Mesenchymal stem cell (in vitro differentiated cells and primary cell): ENCODE results near the gene CST8.

Experiments used
- DNase-seq: peaks from one replicate; pipeline ENCODE4 v3.0.0-alpha.2; 2013
- H2AFZ ChIP-seq: one replicate; pipeline ENCODE4 v1.6.1; 2013; ENCODE audit warnings: low read depth, mild to moderate bottlenecking, control low read depth, inconsistent platforms, low read length, moderate library complexity
- H2AK5ac ChIP-seq: 2 replicates; pipeline ENCODE4 v1.6.1; 2013; ENCODE audit warnings: low read length, moderate library complexity, mild to moderate bottlenecking, inconsistent platforms; ENCODE audit not compliant: severe bottlenecking
- H2BK120ac ChIP-seq: one replicate; pipeline ENCODE4 v1.6.1; 2013; ENCODE audit warnings: low read depth, mild to moderate bottlenecking, inconsistent platforms, low read length, moderate library complexity
- H2BK12ac ChIP-seq, 2 experiments: one replicate each; pipeline ENCODE4 v1.6.1; 2013; ENCODE audit warnings: inconsistent platforms in 2 of 2, low read length in 2 of 2, mild to moderate bottlenecking in 2 of 2, moderate library complexity in 2 of 2, control low read depth in 1 of 2
- H2BK15ac ChIP-seq: one replicate; pipeline ENCODE4 v1.6.1; 2013; ENCODE audit warnings: mild to moderate bottlenecking, low read depth, inconsistent platforms; ENCODE audit not compliant: poor library complexity, severe bottlenecking
- H2BK5ac ChIP-seq: 2 replicates; pipeline ENCODE4 v1.6.1; 2013; ENCODE audit warnings: low read depth, mild to moderate bottlenecking, low read length, control low read depth, inconsistent platforms; ENCODE audit not compliant: poor library complexity, severe bottlenecking
- H3K14ac ChIP-seq, 2 experiments: one replicate each; pipeline ENCODE4 v1.6.1; 2013; ENCODE audit warnings: inconsistent platforms in 2 of 2, low read length in 2 of 2, control low read depth in 1 of 2, mild to moderate bottlenecking in 1 of 2, moderate library complexity in 1 of 2
- H3K18ac ChIP-seq, 2 experiments: one replicate each; pipeline ENCODE4 v1.6.1; 2013; ENCODE audit warnings: inconsistent platforms in 2 of 2, low read length in 2 of 2, control low read depth in 1 of 2, low read depth in 1 of 2, mild to moderate bottlenecking in 1 of 2
- H3K23ac ChIP-seq, 2 experiments: one replicate each; pipeline ENCODE4 v1.6.1; 2013; ENCODE audit warnings: inconsistent platforms in 2 of 2, low read length in 2 of 2, mild to moderate bottlenecking in 2 of 2, moderate library complexity in 2 of 2, control low read depth in 1 of 2
- H3K27ac ChIP-seq: 2 replicates; pipeline ENCODE4 v1.5.1; 2013; ENCODE audit warnings: mild to moderate bottlenecking, moderate library complexity, low read length, control low read depth, inconsistent platforms; ENCODE audit not compliant: poor library complexity, severe bottlenecking
- H3K27me3 ChIP-seq, 2 experiments: 2 replicates each; pipeline versions ENCODE4 v1.6.1 to v1.7.0; 2013; ENCODE audit warnings: low read length in 2 of 2, mild to moderate bottlenecking in 2 of 2, moderate library complexity in 2 of 2, control low read depth in 1 of 2, inconsistent platforms in 1 of 2; ENCODE audit not compliant: control insufficient read depth in 1 of 2, insufficient read depth in 1 of 2
- H3K36me3 ChIP-seq, 2 experiments: 2 replicates each; pipeline versions ENCODE4 v1.6.1 to v1.7.0; 2013; ENCODE audit warnings: low read length in 2 of 2, control low read depth in 1 of 2, inconsistent platforms in 1 of 2, low read depth in 1 of 2, mild to moderate bottlenecking in 1 of 2; ENCODE audit not compliant: insufficient read depth in 2 of 2, control insufficient read depth in 1 of 2
- H3K4ac ChIP-seq, 2 experiments: one replicate each; pipeline ENCODE4 v1.6.1; 2013; ENCODE audit warnings: inconsistent platforms in 2 of 2, low read length in 2 of 2, mild to moderate bottlenecking in 2 of 2, moderate library complexity in 2 of 2, control low read depth in 1 of 2, low read depth in 1 of 2
- H3K4me1 ChIP-seq: 2 replicates; pipeline ENCODE4 v1.6.1; 2013; ENCODE audit warnings: low read depth, low read length, control low read depth; ENCODE audit not compliant: control insufficient read depth, insufficient read depth
- H3K4me2 ChIP-seq: 2 replicates; pipeline ENCODE4 v1.6.1; 2013; ENCODE audit warnings: low read length, mild to moderate bottlenecking, inconsistent platforms; ENCODE audit not compliant: poor library complexity, severe bottlenecking
- H3K4me3 ChIP-seq, 2 experiments: 2 replicates each; pipeline versions ENCODE4 v1.5.1 to v1.7.0; 2013; ENCODE audit warnings: low read length in 2 of 2, mild to moderate bottlenecking in 2 of 2, control low read depth in 1 of 2, low read depth in 1 of 2; ENCODE audit not compliant: insufficient read depth in 1 of 2
- H3K79me1 ChIP-seq: replicated peaks from 2 replicates; pipeline ENCODE4 v1.6.1; 2013; ENCODE audit warnings: mild to moderate bottlenecking, control low read depth, low read length, inconsistent platforms; ENCODE audit not compliant: poor library complexity, severe bottlenecking
- H3K9ac ChIP-seq: 2 replicates; pipeline ENCODE4 v1.7.0; 2013; ENCODE audit warnings: mild to moderate bottlenecking, low read length, moderate library complexity
- H3K9me3 ChIP-seq: 2 replicates; pipeline ENCODE4 v1.7.0; 2013; ENCODE audit warnings: mild to moderate bottlenecking, low read length; ENCODE audit not compliant: control insufficient read depth
- H4K8ac ChIP-seq: one replicate; pipeline ENCODE4 v1.6.1; 2013; ENCODE audit warnings: inconsistent platforms, mild to moderate bottlenecking, low read length, moderate library complexity
- H4K91ac ChIP-seq: one replicate; pipeline ENCODE4 v1.6.1; 2013; ENCODE audit warnings: mild to moderate bottlenecking, low read length, inconsistent platforms
- whole genome bisulfite sequencing: methylation state at CpG from one replicate; pipeline ENCODE4 v1.1.7; 2013; ENCODE audit warnings: mixed read lengths; 5-methylcytosine and 5-hydroxymethylcytosine counted together

The CST8 gene

DNA sequence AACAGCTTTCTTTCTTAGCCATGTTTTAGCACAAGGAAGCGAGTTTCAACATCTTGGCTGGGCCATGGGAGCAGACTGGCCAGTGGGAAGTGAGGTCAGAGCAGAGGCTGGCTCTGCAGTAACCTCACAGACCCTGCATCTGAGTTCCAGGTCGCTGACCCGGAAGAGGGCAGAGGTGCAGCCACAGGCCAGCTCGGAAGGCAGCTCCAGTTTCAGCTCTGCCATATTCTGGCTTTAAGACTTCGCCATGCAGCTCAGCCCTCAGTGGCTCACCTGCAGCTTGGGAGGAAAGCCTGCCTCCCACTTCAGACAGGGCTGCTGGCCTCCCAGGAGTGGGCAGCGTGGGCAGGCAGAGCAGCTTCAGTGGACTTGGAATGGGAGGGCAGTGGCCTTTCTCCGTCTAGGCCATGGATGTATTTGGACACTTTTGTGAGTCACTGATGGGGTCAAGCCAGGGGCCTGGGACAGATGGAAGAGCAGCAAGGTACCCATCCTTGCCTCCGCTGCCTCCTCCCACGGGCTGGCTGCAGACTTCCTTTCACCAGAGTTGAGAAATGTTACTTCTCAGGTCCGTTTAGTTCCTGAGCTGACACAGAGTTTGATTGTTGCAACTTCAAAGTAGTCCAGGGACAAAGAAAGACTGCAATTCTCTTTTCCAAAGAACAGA, 18.5 kb downstream of the CST8 start:
- H2AFZ ChIP-seq: no peak overlapping the region
- H4K91ac ChIP-seq: no peak overlapping the region
- H3K4ac ChIP-seq: no peak overlapping the region
- peaks cover 4 to 5% of the 10 kb centered on the region in 2 experiments for H3K27me3 ChIP-seq
- no peak for DNase-seq
- no peak overlapping the region for H2AK5ac ChIP-seq
- H2BK12ac ChIP-seq: no peak overlapping the region
- H3K4me2 ChIP-seq: no peak overlapping the region
- H3K79me1 ChIP-seq: no peaks in the 10 kb centered on the region
- no peak overlapping the region for H4K8ac ChIP-seq
- no peaks in the 10 kb centered on the region for H3K9me3 ChIP-seq
- H3K23ac ChIP-seq: no peak overlapping the region
- H3K4me3 ChIP-seq: no peak overlapping the region
- WGBS: 68% methylated on average over 10 of the region's 10 CpGs
- H2BK15ac ChIP-seq: no peak overlapping the region
- no peaks in the 10 kb centered on the region for H3K36me3 ChIP-seq
- no peak overlapping the region for H3K18ac ChIP-seq
- H3K14ac ChIP-seq: no peak overlapping the region
- no peak overlapping the region for H3K9ac ChIP-seq
- H2BK120ac ChIP-seq: no peak overlapping the region
- H3K27ac ChIP-seq: no peak overlapping the region
- no peak overlapping the region for H2BK5ac ChIP-seq
- H3K4me1 ChIP-seq: peaks cover 19% of the 10 kb centered on the region

DNA sequence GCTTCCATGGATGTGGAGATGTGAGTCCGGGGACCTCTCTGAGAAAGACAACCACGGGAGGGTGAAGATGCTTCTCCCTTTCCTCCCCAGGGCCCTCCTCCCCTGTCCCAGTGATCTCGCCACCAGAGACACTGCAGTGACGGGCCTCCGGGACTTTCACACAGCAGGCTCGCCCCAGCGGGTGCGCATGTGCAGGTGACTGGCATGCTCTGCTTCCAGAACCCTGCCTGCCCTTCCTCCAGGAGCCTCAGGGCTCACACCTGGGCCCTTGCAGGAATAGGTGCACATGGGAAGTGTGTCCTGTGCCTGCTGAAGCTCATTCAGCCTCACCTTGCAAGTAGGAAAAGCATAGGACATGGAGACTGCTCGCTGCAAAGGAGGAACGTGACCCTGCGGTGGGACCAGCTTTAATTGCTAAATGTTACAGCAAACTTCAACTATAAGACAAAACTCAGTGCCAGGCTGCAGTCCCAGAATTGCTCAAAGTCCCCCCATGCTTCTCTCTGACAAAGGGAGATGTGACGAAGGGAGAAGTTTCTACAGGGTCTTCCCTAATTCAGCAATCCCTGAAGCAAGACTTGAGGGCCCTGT, 19.2 kb downstream of the CST8 start:
- no peak overlapping the region for H2BK5ac ChIP-seq
- no peak overlapping the region for H4K8ac ChIP-seq
- WGBS: 90% methylated on average over 12 of the region's 12 CpGs
- no peak overlapping the region for H3K4me2 ChIP-seq
- no peaks in the 10 kb centered on the region for H3K36me3 ChIP-seq
- no peaks in the 10 kb centered on the region for H3K9me3 ChIP-seq
- H2BK12ac ChIP-seq: no peak overlapping the region
- no peak overlapping the region for H3K14ac ChIP-seq
- no peak overlapping the region for H2AFZ ChIP-seq
- H3K79me1 ChIP-seq: no peaks in the 10 kb centered on the region
- no peak overlapping the region for H3K4ac ChIP-seq
- H4K91ac ChIP-seq: no peak overlapping the region
- H2BK120ac ChIP-seq: no peak overlapping the region
- H3K27me3 ChIP-seq: peaks cover 4 to 6% of the 10 kb centered on the region in 2 experiments
- peaks cover 19% of the 10 kb centered on the region for H3K4me1 ChIP-seq
- H2AK5ac ChIP-seq: no peak overlapping the region
- H3K9ac ChIP-seq: no peak overlapping the region
- H2BK15ac ChIP-seq: no peak overlapping the region
- H3K23ac ChIP-seq: no peak overlapping the region
- H3K27ac ChIP-seq: no peak overlapping the region
- no peak overlapping the region for H3K4me3 ChIP-seq
- H3K18ac ChIP-seq: no peak overlapping the region
- DNase-seq: no peak

- H2BK12ac ChIP-seq: no peak overlapping the region
- H3K36me3 ChIP-seq: no peaks in the 10 kb centered on the region
- no peak overlapping the region for H2AFZ ChIP-seq
- H3K23ac ChIP-seq: no peak overlapping the region
- peaks cover 0 to 4% of the 10 kb centered on the region in 2 experiments for H3K27me3 ChIP-seq
- no peak overlapping the region for H3K9ac ChIP-seq
- H3K4me2 ChIP-seq: no peak overlapping the region
- H3K4ac ChIP-seq: no peak overlapping the region
- H3K18ac ChIP-seq: no peak overlapping the region
- no peak overlapping the region for H3K4me3 ChIP-seq
- H3K79me1 ChIP-seq: no peaks in the 10 kb centered on the region
- no peak overlapping the region for H3K27ac ChIP-seq
- H3K14ac ChIP-seq: no peak overlapping the region
- H2AK5ac ChIP-seq: no peak overlapping the region
- DNase-seq: no peak
- no peak overlapping the region for H4K91ac ChIP-seq
- H2BK15ac ChIP-seq: no peak overlapping the region
- H3K9me3 ChIP-seq: no peaks in the 10 kb centered on the region
- H4K8ac ChIP-seq: no peak overlapping the region
- H2BK5ac ChIP-seq: no peak overlapping the region
- H2BK120ac ChIP-seq: no peak overlapping the region
- peaks cover 15% of the 10 kb centered on the region for H3K4me1 ChIP-seq
These were observed 22.2 kb downstream of the CST8 start for GRCh38 chr20:23513164-23513563.

GRCh38 chr20:23514848-23515247, 23.9 kb downstream of the CST8 start:
- no peak overlapping the region for H2AFZ ChIP-seq
- DNase-seq: no peak
- H2BK15ac ChIP-seq: no peak overlapping the region
- no peak overlapping the region for H2BK120ac ChIP-seq
- H2AK5ac ChIP-seq: no peak overlapping the region
- peaks cover 0 to 4% of the 10 kb centered on the region in 2 experiments for H3K27me3 ChIP-seq
- WGBS: no CpG with 5 or more reads among the region's 1 CpG
- no peak overlapping the region for H3K4me2 ChIP-seq
- no peaks in the 10 kb centered on the region for H3K79me1 ChIP-seq
- H4K91ac ChIP-seq: no peak overlapping the region
- H3K4me3 ChIP-seq: no peak overlapping the region
- no peak overlapping the region for H3K23ac ChIP-seq
- no peaks in the 10 kb centered on the region for H3K36me3 ChIP-seq
- no peak overlapping the region for H2BK12ac ChIP-seq
- peaks cover 4% of the 10 kb centered on the region for H3K4me1 ChIP-seq
- no peaks in the 10 kb centered on the region for H3K9me3 ChIP-seq
- H3K4ac ChIP-seq: no peak overlapping the region
- no peak overlapping the region for H3K27ac ChIP-seq
- H4K8ac ChIP-seq: no peak overlapping the region
- H3K14ac ChIP-seq: no peak overlapping the region
- H2BK5ac ChIP-seq: no peak overlapping the region
- H3K9ac ChIP-seq: no peak overlapping the region
- no peak overlapping the region for H3K18ac ChIP-seq
